Activated naive CD4-positive, alpha-beta T cell treated with anti-CD3 and anti-CD28 coated beads, Interleukin-2, amount 50 U/mL, for 24 hours (primary cell): ENCODE results near the gene SULT1E1.

ENCODE experiments used
- H3K27ac Mint-ChIP-seq: one replicate; pipeline ENCODE4 v1.8.0; 2021; ENCODE audit warnings: mild to moderate bottlenecking, mixed read lengths
- H3K27me3 Mint-ChIP-seq: one replicate; pipeline ENCODE4 v1.8.0; 2021; ENCODE audit warnings: mixed read lengths
- H3K36me3 Mint-ChIP-seq: one replicate; pipeline ENCODE4 v1.8.0; 2021; ENCODE audit warnings: mixed read lengths
- H3K4me1 Mint-ChIP-seq: one replicate; pipeline ENCODE4 v1.8.0; 2021; ENCODE audit warnings: mixed read lengths
- H3K4me3 Mint-ChIP-seq: one replicate; pipeline ENCODE4 v1.8.0; 2021; ENCODE audit warnings: mild to moderate bottlenecking, mixed read lengths
- H3K9me3 Mint-ChIP-seq: one replicate; pipeline ENCODE4 v1.8.0; 2021; ENCODE audit warnings: mixed read lengths

Gene SULT1E1

DNA sequence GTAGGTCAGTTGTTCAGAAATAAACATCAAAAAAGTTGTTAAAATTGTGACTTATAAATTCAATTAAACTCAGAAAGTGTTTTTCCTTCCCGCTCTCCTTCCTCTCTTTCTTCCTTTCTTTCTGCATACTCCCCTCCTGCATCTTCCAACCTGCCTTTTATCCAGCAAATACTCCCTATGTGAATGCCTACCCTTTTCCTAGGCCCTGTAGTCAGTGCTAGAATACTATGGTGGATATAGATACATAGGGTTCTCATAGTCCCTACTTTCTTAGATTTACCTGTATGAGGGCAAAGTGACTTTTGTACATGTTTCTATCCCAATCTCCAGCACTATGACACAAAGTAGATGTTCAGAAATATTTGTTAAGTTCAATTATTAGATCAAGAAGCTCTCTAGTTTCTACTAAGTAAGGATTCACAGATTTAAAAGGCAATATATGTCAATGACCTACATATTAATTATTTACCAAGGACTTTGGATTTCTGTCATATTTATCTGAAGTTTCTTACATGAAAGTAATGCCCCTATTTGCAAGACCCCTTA lies 732 bp downstream of the SULT1E1 start:
- peaks cover 3% of the 10 kb centered on the region for H3K27me3 Mint-ChIP-seq
- H3K27ac Mint-ChIP-seq, result no peak overlapping the region
- peaks cover 1% of the 10 kb centered on the region for H3K36me3 Mint-ChIP-seq
- no peak overlapping the region for H3K4me3 Mint-ChIP-seq
- H3K9me3 Mint-ChIP-seq, result no peaks in the 10 kb centered on the region
- H3K4me1 Mint-ChIP-seq, result no peaks in the 10 kb centered on the region

DNA sequence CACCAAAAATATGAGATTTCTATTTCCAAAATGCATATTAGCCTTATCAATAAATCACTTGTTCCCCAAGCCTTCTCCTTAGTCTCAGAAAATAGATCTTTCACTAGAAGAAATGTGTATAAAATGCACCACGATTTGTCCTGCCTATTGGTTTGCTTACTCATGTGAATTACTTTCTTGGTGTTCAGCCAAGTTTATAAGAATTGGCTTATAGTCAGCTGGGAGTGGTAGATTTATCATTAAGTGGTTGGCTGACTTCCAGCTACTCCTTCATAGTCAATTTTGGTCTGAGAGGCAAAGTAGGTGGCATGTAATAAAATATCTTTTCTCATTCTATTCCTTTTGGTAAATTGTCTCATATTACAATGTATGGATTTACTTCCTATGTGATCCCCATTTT lies 1.3 kb downstream of the SULT1E1 start:
- H3K27me3 Mint-ChIP-seq, result peaks cover 3% of the 10 kb centered on the region
- H3K4me3 Mint-ChIP-seq, result no peak overlapping the region
- H3K36me3 Mint-ChIP-seq, result peaks cover 1% of the 10 kb centered on the region
- H3K27ac Mint-ChIP-seq, result no peak overlapping the region
- no peaks in the 10 kb centered on the region for H3K9me3 Mint-ChIP-seq
- no peaks in the 10 kb centered on the region for H3K4me1 Mint-ChIP-seq

- H3K27me3 Mint-ChIP-seq, result peaks cover 3% of the 10 kb centered on the region
- no peaks in the 10 kb centered on the region for H3K9me3 Mint-ChIP-seq
- peaks cover 2% of the 10 kb centered on the region for H3K36me3 Mint-ChIP-seq
- no peaks in the 10 kb centered on the region for H3K4me1 Mint-ChIP-seq
- H3K27ac Mint-ChIP-seq, result no peak overlapping the region
- no peak overlapping the region for H3K4me3 Mint-ChIP-seq
Observed at GRCh38 chr4:69855822-69856221, 4.1 kb downstream of the SULT1E1 start.

DNA sequence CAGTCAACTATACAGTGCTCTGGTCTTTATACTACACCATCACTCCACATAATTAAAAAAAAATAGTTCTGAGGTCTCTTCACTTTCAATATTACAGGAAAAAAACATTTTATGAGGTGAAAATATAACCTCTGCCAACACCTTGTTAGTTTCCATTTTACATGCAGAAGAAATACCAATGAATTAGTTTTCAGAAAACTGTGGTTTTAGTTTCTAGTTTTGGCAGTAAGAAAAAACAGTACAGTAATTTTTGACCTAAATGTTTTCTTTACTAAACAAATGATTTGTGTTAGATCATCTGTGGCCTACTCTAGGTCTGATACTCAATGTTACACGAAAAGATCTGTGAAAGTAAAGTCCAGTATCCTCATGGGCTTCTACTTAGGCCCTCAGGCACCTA lies 10.0 kb downstream of the SULT1E1 start:
- Mint-ChIP-seq H3K27ac (no peak overlapping the region), H3K36me3 (peaks cover 2% of the 10 kb centered on the region), H3K27me3 (no peaks in the 10 kb centered on the region), H3K9me3 (no peaks in the 10 kb centered on the region), H3K4me3 (no peak overlapping the region), H3K4me1 (no peaks in the 10 kb centered on the region)

GRCh38 chr4:69849297-69849696 lies 10.6 kb downstream of the SULT1E1 start:
- Mint-ChIP-seq H3K4me1 (no peaks in the 10 kb centered on the region), H3K27me3 (no peaks in the 10 kb centered on the region), H3K27ac (no peak overlapping the region), H3K36me3 (peaks cover 2% of the 10 kb centered on the region), H3K4me3 (no peak overlapping the region), H3K9me3 (no peaks in the 10 kb centered on the region)

- Mint-ChIP-seq H3K27me3 (no peaks in the 10 kb centered on the region), H3K4me1 (peaks cover 7% of the 10 kb centered on the region), H3K9me3 (no peaks in the 10 kb centered on the region), H3K36me3 (peaks cover 2% of the 10 kb centered on the region), H3K27ac (no peak overlapping the region), H3K4me3 (no peak overlapping the region)
Observed at GRCh38 chr4:69848028-69848427, 11.9 kb downstream of the SULT1E1 start.

GRCh38 chr4:69843932-69844331 lies 16.0 kb downstream of the SULT1E1 start:
- Mint-ChIP-seq H3K4me1 (peaks cover 7% of the 10 kb centered on the region), H3K4me3 (no peak overlapping the region), H3K27me3 (no peaks in the 10 kb centered on the region), H3K9me3 (no peaks in the 10 kb centered on the region), H3K27ac (no peak overlapping the region), H3K36me3 (no peaks in the 10 kb centered on the region)

GRCh38 chr4:69843301-69843700 lies 16.6 kb downstream of the SULT1E1 start:
- Mint-ChIP-seq H3K27ac (no peak overlapping the region), H3K4me1 (peaks cover 7% of the 10 kb centered on the region), H3K4me3 (no peak overlapping the region), H3K9me3 (no peaks in the 10 kb centered on the region), H3K27me3 (no peaks in the 10 kb centered on the region), H3K36me3 (no peaks in the 10 kb centered on the region)

DNA sequence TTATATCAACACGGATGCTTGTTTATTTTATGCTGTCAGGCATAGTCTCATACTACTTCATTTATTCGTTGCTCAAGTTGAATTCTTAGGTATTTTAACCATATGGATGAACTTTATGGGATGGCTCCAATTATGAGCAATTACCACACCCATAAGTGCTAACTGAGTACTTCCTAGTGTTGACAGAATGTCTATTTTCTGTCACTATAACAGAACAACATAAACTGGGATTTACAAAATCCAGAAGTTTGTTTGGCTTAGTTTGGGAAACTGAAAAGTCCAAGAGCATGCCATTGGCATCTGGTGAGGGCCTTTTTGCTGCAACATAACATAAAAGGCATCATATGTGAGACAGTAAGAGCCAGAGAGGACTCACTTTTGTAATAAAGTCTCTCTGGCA lies 21.0 kb downstream of the SULT1E1 start:
- Mint-ChIP-seq H3K9me3 (no peaks in the 10 kb centered on the region), H3K4me3 (no peak overlapping the region), H3K27me3 (no peaks in the 10 kb centered on the region), H3K4me1 (peaks cover 11% of the 10 kb centered on the region), H3K36me3 (no peaks in the 10 kb centered on the region), H3K27ac (no peak overlapping the region)

GRCh38 chr4:69836287-69836686 lies 23.7 kb downstream of the SULT1E1 start:
- H3K27me3 Mint-ChIP-seq, result no peaks in the 10 kb centered on the region
- no peak overlapping the region for H3K4me3 Mint-ChIP-seq
- no peak overlapping the region for H3K27ac Mint-ChIP-seq

DNA sequence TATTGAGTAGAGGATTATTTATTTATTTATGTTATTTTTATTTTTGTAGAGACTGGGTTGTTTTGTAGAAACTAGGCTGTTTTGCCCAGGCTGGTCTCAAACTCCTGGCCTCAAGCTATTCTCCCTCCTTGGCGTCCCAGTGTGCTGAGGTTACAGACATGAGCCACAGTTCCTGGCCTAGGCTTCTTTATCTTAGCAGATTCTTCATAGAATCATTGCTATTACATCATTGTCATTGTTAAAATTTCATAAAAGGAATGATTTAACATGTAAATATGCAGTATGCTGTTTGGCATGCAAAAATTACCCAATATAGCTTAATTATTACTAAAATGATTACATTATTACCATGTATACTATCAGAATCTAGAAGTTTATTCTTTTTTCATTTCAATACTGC lies 24.2 kb downstream of the SULT1E1 start:
- H3K4me3 Mint-ChIP-seq, result no peak overlapping the region
- no peaks in the 10 kb centered on the region for H3K9me3 Mint-ChIP-seq
- H3K4me1 Mint-ChIP-seq, result peaks cover 15% of the 10 kb centered on the region
- no peak overlapping the region for H3K27ac Mint-ChIP-seq
- no peaks in the 10 kb centered on the region for H3K27me3 Mint-ChIP-seq
- no peaks in the 10 kb centered on the region for H3K36me3 Mint-ChIP-seq

More at GRCh38 chr4:69836287-69836686, 23.7 kb downstream of the SULT1E1 start:
- Mint-ChIP-seq H3K9me3 (no peaks in the 10 kb centered on the region), H3K4me1 (peaks cover 14% of the 10 kb centered on the region), H3K36me3 (no peaks in the 10 kb centered on the region)

DNA sequence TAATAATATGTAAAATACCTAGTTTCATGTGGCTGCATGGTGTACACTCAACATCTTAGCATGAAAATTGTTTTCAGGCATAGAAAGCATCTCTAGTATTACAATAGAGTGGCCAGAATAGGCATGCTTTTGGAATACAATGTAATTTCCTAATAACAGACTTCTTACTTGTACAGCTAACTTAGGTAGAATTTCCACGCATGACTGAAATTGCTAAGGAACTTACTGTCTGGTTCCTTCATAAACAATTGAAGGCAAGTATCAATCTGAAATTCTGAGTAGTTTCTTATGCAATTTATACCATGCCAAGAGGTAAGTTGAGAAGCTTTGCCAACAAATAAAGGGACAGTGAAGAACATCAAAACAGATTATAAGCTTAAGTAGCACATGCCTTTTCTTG lies 26.7 kb downstream of the SULT1E1 start:
- Mint-ChIP-seq H3K4me3 (no peak overlapping the region), H3K27ac (no peak overlapping the region), H3K4me1 (peaks cover 15% of the 10 kb centered on the region), H3K9me3 (no peaks in the 10 kb centered on the region), H3K27me3 (no peaks in the 10 kb centered on the region), H3K36me3 (no peaks in the 10 kb centered on the region)

- Mint-ChIP-seq H3K9me3 (no peaks in the 10 kb centered on the region), H3K27ac (no peak overlapping the region), H3K27me3 (no peaks in the 10 kb centered on the region), H3K36me3 (no peaks in the 10 kb centered on the region), H3K4me1 (peaks cover 15% of the 10 kb centered on the region), H3K4me3 (no peak overlapping the region)
Observed at GRCh38 chr4:69832326-69833030, 27.5 kb downstream of the SULT1E1 start.

DNA sequence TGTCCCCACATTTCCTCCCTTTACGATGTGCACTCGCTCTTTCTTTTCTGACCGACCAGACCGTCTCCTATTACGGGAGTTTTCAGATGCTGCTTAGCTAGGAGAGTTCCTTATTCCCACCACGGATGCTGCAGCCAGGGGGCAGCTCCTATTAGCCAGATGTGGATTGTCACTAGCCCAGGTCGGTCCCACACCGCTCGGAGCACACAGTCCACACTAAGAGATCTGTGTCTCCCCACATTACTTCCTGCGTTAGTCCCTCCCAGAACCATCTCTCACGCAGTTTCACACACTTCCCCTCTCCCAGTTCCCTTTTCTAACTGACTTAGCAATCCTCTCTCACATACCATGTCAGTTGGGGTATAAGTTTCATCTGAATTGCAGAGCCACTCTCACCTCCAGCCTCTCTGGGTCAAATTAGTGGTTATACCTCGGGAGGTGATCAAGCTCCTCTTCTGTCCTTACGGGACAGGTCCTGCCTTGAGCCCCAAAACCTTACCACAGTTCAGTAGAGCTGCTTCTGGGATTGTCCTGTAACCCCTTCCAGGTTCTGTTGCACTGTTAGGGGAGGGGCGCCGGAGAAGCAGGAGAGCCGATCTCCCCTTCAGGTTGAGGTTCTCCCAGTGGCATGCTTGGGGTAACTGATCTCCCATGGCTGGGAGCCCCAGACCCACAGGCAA lies 28.2 kb downstream of the SULT1E1 start:
- no peaks in the 10 kb centered on the region for H3K27me3 Mint-ChIP-seq
- H3K36me3 Mint-ChIP-seq, result no peaks in the 10 kb centered on the region
- H3K4me1 Mint-ChIP-seq, result peaks cover 15% of the 10 kb centered on the region
- peak overlapping the region; percentile 92 for H3K4me3 Mint-ChIP-seq
- H3K9me3 Mint-ChIP-seq, result no peaks in the 10 kb centered on the region
- peak overlapping the region; percentile 61 for H3K27ac Mint-ChIP-seq

DNA sequence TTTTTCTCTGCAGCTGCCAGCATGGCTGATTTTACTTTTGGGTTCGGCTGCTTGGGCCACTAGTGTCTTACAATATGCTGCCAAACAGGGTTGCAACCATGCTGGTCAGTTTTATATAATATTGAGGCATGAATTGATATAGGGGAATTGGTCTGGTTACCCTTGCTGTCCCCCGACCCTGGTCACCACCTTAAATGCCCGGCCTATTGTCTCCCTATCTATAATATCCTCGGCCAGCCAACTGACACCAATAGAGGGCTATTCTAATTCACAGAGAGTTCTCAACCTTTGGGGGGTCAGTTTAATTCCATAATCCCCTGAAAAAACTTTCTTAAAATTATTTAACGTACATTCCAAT lies 28.7 kb downstream of the SULT1E1 start:
- Mint-ChIP-seq H3K9me3 (no peaks in the 10 kb centered on the region), H3K4me1 (peaks cover 11% of the 10 kb centered on the region), H3K36me3 (no peaks in the 10 kb centered on the region), H3K27me3 (no peaks in the 10 kb centered on the region), H3K27ac (no peak overlapping the region), H3K4me3 (peak overlapping the region; percentile 92)

DNA sequence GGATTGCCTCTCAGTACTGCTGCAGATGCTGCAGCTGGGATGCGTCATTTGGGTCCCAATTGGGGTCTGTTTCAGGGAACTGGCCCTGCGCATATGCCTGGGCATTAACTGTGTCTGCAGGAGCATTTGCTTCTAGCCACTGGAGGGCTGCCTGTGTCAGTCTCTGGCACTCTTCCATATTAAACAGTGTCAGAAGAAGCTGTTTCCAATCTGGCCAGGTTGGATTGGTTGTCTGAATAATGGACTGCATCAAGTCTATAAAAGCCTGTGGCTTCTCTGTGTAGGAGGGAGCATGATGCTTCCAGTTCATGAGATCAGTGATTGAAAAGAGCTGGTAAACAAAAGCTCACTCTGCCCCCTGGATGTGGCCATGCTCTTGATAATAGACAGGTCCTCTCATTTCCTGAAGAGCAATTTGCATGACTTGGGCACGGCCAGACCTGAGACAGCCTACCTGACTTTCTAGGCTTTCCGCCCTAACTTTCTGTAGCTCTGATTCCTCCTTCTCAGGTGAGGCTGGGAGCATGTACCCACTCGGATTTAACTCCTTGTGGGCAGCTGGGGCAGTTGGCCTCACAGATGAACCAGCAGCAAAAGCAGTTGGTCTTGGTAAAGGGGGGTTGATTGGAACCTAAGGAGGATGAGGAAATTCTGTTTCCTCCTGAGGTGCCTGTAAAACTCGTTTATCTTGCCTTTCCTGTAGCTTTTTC lies 29.2 kb downstream of the SULT1E1 start:
- no peak overlapping the region for H3K27ac Mint-ChIP-seq
- H3K4me3 Mint-ChIP-seq, result no peak overlapping the region
- H3K27me3 Mint-ChIP-seq, result no peaks in the 10 kb centered on the region
- no peaks in the 10 kb centered on the region for H3K36me3 Mint-ChIP-seq
- H3K9me3 Mint-ChIP-seq, result no peaks in the 10 kb centered on the region
- H3K4me1 Mint-ChIP-seq, result peaks cover 9% of the 10 kb centered on the region
